ENCODE measurements around the gene HOXA5. TPM values are rescaled to one million over a fixed set of nuclear protein-coding genes. Genes with fewer than 3 reads are reported as not detected.

Gene HOXA5
- total RNA-seq, 4 donors from 2014 or later = 7.8 to 24.8 (median 14.7) TPM

- no peaks in the 10 kb centered on the region for H3K36me3 ChIP-seq
- TF ChIP-seq CTCF (IDR thresholded peaks at IDR 0.05) (no peak), EP300 (IDR thresholded peaks at IDR 0.05) (no peak), POLR2AphosphoS5 (IDR thresholded peaks at IDR 0.05) (no peak), POLR2A (IDR thresholded peaks at IDR 0.05; ENCODE audit: low read depth) (no peak)
- intact Hi-C loops (cut with DNase I) = no loop called here
- no peak for DNase-seq (ENCODE audit: extremely low spot score)
- H3K27me3 ChIP-seq = peaks cover 15 to 100% (median 95%) of the 10 kb centered on the region in 4 donors
- peak overlapping the region; percentile 38 to 49 (median 43) for H3K4me3 ChIP-seq
- no peak overlapping the region for H3K27ac ChIP-seq (replicated peaks in 1 of 4)
- H3K9me3 ChIP-seq = no peaks in the 10 kb centered on the region
- WGBS = 7% methylated on average over 30 of the region's 30 CpGs
- H3K4me1 ChIP-seq = peaks cover 45 to 75% (median 57%) of the 10 kb centered on the region in 4 donors
These were observed 40.3 kb upstream of the HOXA5 start for GRCh38 chr7:27183682-27184336.

- Histone ChIP-seq H3K36me3 (no peaks in the 10 kb centered on the region), H3K9me3 (no peaks in the 10 kb centered on the region), H3K4me1 (peaks cover 37 to 67% (median 50%) of the 10 kb centered on the region in 4 donors), H3K27me3 (peaks cover 15 to 100% (median 95%) of the 10 kb centered on the region in 4 donors), H3K27ac (replicated peaks in 1 of 4) (no peak overlapping the region), H3K4me3 (no peak overlapping the region)
- WGBS = 13% methylated on average over 20 of the region's 39 CpGs
- intact Hi-C loops (cut with DNase I) = no loop called here
- TF ChIP-seq POLR2A (IDR thresholded peaks at IDR 0.05; ENCODE audit: low read depth) (no peak), POLR2AphosphoS5 (IDR thresholded peaks at IDR 0.05) (no peak), EP300 (IDR thresholded peaks at IDR 0.05) (no peak), CTCF (IDR thresholded peaks at IDR 0.05) (no peak)
- no peak for DNase-seq (ENCODE audit: extremely low spot score)
These were observed 39.6 kb upstream of the HOXA5 start for GRCh38 chr7:27182861-27183681.

- TF ChIP-seq CTCF (IDR thresholded peaks at IDR 0.05) (no peak), POLR2A (IDR thresholded peaks at IDR 0.05; ENCODE audit: low read depth) (no peak), POLR2AphosphoS5 (IDR thresholded peaks at IDR 0.05) (no peak)
- Histone ChIP-seq H3K27ac (replicated peaks in 1 of 4) (no peak overlapping the region), H3K36me3 (no peaks in the 10 kb centered on the region), H3K27me3 (peaks cover 15 to 100% (median 95%) of the 10 kb centered on the region in 4 donors), H3K4me1 (peaks cover 36 to 60% (median 46%) of the 10 kb centered on the region in 4 donors), H3K9me3 (no peaks in the 10 kb centered on the region), H3K4me3 (no peak overlapping the region)
- intact Hi-C loops (cut with DNase I) = no loop called here
- WGBS = 23% methylated on average over 4 of the region's 4 CpGs
- DNase-seq (ENCODE audit: extremely low spot score) = no peak
These were observed 38.9 kb upstream of the HOXA5 start for GRCh38 chr7:27182285-27182841.

GRCh38 chr7:27181795-27182275, 38.4 kb upstream of the HOXA5 start:
- Histone ChIP-seq H3K9me3 (no peaks in the 10 kb centered on the region), H3K4me3 (no peak overlapping the region), H3K36me3 (no peaks in the 10 kb centered on the region), H3K27ac (replicated peaks in 1 of 4) (no peak overlapping the region), H3K27me3 (peaks cover 17 to 100% (median 93%) of the 10 kb centered on the region in 4 donors), H3K4me1 (peaks cover 36 to 59% (median 46%) of the 10 kb centered on the region in 4 donors)
- intact Hi-C loops (cut with DNase I) = no loop called here
- DNase-seq (ENCODE audit: extremely low spot score) = no peak
- TF ChIP-seq POLR2AphosphoS5 (IDR thresholded peaks at IDR 0.05) = no peak
- no peak for TF ChIP-seq EP300 (IDR thresholded peaks at IDR 0.05)
- no peak for TF ChIP-seq POLR2A (IDR thresholded peaks at IDR 0.05; ENCODE audit: low read depth)
- TF ChIP-seq CTCF (IDR thresholded peaks at IDR 0.05) = no peak
- 70% methylated on average over 4 of the region's 4 CpGs for WGBS

Measured in esophagus muscularis mucosa (tissue), 4 donors.